ENCODE results near the gene NELL2. TPM values are rescaled to one million over a fixed set of nuclear protein-coding genes. Genes with fewer than 3 reads are reported as not detected.

Gene NELL2
- polyA plus RNA-seq, 2 of the 4 experiments (the other 2 are of a cell fraction): 0.16 TPM; not detected in 1

DNA sequence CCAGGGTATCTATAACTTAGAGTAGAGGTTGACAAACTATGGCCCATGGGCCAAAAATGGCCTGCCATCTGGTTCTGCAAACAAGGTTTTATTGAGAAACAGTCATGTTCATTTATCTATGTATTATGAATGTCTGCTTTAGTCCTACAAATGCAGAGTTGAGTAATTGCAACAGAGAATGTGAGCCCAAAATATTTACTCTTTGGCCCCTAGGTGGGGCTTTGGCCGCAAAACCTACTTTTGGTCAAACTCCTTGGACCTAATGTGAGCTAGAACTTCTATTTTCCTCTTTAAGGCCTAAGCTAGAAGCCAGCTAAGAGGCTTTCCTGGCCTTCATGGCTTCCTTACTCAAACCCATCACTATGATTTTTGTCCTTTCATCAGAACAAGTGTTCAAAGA is 379.1 kb downstream of the NELL2 start:
- Histone ChIP-seq H3K27ac (no peak overlapping the region), H3K4me3 (no peak overlapping the region), H3K4me1 (no peaks in the 10 kb centered on the region), H3K9me3 (no peaks in the 10 kb centered on the region), H3K4me2 (no peak overlapping the region)
- 6% methylated on average over 1 of the region's 1 CpG for WGBS (ENCODE audit: missing lambda C conversion rate)
- FAIRE-seq (no peak), DNase-seq (ENCODE audit: low read depth in 1 of 2, low spot score in 1 of 2) (no peak), ATAC-seq (no peak)
- POLR2A ChIA-PET: no interaction called here
- TF ChIP-seq, protein P1, sequence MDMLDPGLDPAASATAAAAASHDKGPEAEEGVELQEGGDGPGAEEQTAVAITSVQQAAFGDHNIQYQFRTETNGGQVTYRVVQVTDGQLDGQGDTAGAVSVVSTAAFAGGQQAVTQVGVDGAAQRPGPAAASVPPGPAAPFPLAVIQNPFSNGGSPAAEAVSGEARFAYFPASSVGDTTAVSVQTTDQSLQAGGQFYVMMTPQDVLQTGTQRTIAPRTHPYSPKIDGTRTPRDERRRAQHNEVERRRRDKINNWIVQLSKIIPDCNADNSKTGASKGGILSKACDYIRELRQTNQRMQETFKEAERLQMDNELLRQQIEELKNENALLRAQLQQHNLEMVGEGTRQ (IDR thresholded peaks at IDR 0.05): no peak
- TF ChIP-seq HOXA7 (CRISPR knock-in tag; IDR thresholded peaks at IDR 0.05): no peak
- CTCF ChIA-PET: interaction anchor here (1.3 kb wide), 1 partner anchor 17 kb away, joined by 3 read pairs; no protein-coding TSS in a partner anchor

DNA sequence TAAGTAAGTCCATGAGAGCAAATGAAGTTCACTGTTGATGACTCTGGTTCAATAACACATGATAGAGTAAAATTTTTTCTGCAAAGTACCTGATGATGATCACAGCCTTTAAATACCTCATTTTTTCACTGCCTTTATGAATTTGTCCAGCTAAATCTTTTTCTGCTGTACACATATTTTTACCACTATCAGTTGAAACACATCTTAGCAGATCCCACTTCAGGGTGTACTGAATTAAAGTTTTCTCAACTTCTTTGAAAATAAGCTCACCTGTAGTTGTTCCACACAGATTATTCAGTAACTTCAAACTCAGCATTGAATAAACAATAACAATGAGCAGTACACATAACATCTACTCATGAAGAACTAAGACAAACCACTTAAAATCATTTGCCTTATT is 385.9 kb downstream of the NELL2 start:
- ChIA-PET CTCF (no interaction called here), POLR2A (no interaction called here)
- FAIRE-seq: no peak
- no peak for ATAC-seq
- H3K4me1 ChIP-seq: no peaks in the 10 kb centered on the region
- no peak for TF ChIP-seq TP53 (CRISPR knock-in tag; IDR thresholded peaks at IDR 0.05)
- TF ChIP-seq, protein P2, sequence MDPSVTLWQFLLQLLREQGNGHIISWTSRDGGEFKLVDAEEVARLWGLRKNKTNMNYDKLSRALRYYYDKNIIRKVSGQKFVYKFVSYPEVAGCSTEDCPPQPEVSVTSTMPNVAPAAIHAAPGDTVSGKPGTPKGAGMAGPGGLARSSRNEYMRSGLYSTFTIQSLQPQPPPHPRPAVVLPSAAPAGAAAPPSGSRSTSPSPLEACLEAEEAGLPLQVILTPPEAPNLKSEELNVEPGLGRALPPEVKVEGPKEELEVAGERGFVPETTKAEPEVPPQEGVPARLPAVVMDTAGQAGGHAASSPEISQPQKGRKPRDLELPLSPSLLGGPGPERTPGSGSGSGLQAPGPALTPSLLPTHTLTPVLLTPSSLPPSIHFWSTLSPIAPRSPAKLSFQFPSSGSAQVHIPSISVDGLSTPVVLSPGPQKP (IDR thresholded peaks at IDR 0.05; ENCODE audit: low read depth, low read length): no peak
- no peak for TF ChIP-seq RNF2 (IDR thresholded peaks at IDR 0.05; ENCODE audit: borderline replicate concordance, low read depth)
- TF ChIP-seq, protein P3, sequence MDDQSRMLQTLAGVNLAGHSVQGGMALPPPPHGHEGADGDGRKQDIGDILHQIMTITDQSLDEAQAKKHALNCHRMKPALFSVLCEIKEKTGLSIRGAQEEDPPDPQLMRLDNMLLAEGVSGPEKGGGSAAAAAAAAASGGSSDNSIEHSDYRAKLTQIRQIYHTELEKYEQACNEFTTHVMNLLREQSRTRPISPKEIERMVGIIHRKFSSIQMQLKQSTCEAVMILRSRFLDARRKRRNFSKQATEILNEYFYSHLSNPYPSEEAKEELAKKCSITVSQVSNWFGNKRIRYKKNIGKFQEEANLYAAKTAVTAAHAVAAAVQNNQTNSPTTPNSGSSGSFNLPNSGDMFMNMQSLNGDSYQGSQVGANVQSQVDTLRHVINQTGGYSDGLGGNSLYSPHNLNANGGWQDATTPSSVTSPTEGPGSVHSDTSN (IDR thresholded peaks at IDR 0.05): no peak
- no peak for TF ChIP-seq HEYL (CRISPR knock-in tag; IDR thresholded peaks at IDR 0.05)
- TF ChIP-seq KDM5A (IDR thresholded peaks at IDR 0.05): no peak
- TF ChIP-seq HOXB13 (CRISPR knock-in tag; IDR thresholded peaks at IDR 0.05; ENCODE audit: low read depth): no peak
- TF ChIP-seq PHF8 (IDR thresholded peaks at IDR 0.05; ENCODE audit: borderline replicate concordance, low read depth): no peak
- no peak for TF ChIP-seq GATA3 (IDR thresholded peaks at IDR 0.05; ENCODE audit: borderline replicate concordance)
- TF ChIP-seq BHLHE40 (IDR thresholded peaks at IDR 0.05; ENCODE audit: low read depth, low read length): no peak
- TF ChIP-seq, protein P4, sequence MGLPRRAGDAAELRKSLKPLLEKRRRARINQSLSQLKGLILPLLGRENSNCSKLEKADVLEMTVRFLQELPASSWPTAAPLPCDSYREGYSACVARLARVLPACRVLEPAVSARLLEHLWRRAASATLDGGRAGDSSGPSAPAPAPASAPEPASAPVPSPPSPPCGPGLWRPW (IDR thresholded peaks at IDR 0.05): no peak
- TF ChIP-seq ESRRA (IDR thresholded peaks at IDR 0.05; ENCODE audit: borderline replicate concordance, low read length): no peak
- no peak for TF ChIP-seq ZC3H11A (IDR thresholded peaks at IDR 0.05)
- no peak for TF ChIP-seq NPAS2 (CRISPR knock-in tag; IDR thresholded peaks at IDR 0.05; ENCODE audit: borderline replicate concordance)
- DNase-seq (ENCODE audit: low read depth in 1 of 2, low spot score in 1 of 2): no peak
- H3K9me3 ChIP-seq: no peaks in the 10 kb centered on the region
- H3K4me3 ChIP-seq: no peak overlapping the region
- no peak overlapping the region for H3K27ac ChIP-seq
- H3K4me2 ChIP-seq: no peak overlapping the region

DNA sequence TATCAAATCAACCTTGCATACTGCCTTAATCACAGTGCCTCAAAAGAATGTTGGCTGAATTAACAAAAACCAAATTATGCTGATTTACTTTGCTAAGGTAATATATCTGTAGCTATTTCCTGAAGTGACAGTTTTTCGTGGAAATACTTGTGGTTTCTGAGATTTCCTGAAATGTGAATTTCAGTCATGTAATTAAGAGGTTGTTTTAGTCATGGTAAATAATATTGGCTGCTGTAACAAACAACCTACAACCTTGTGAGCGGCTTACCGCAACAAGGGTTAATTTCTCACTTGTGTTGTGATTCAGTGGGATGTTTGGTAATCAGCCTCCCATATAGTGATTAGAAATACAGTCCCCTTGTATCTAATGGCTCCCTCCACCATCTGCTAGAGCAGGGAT is 387.9 kb downstream of the NELL2 start:
- POLR2A ChIA-PET: no interaction called here
- TF ChIP-seq BHLHE40 (IDR thresholded peaks at IDR 0.05; ENCODE audit: low read depth, low read length) (no peak), JUNB (IDR thresholded peaks at IDR 0.05) (no peak), POLR2A (IDR thresholded peaks at IDR 0.05; ENCODE audit: low read length) (no peak), POLR2AphosphoS2 (conservative IDR thresholded peaks at IDR 0.05; ENCODE audit: low read length) (no peak), CBX2 (IDR thresholded peaks at IDR 0.05; ENCODE audit: borderline replicate concordance, low read depth) (no peak), HOXA7 (CRISPR knock-in tag; IDR thresholded peaks at IDR 0.05) (no peak), JUN (IDR thresholded peaks at IDR 0.05) (no peak), HOXB13 (CRISPR knock-in tag; IDR thresholded peaks at IDR 0.05; ENCODE audit: low read depth) (no peak), TP53 (CRISPR knock-in tag; IDR thresholded peaks at IDR 0.05) (no peak), CEBPB (IDR thresholded peaks at IDR 0.05) (no peak), EP300 (IDR thresholded peaks at IDR 0.05) (no peak), HEYL (CRISPR knock-in tag; IDR thresholded peaks at IDR 0.05) (no peak), FOSB (CRISPR knock-in tag; IDR thresholded peaks at IDR 0.05) (no peak), HOXB5 (CRISPR knock-in tag; IDR thresholded peaks at IDR 0.05) (no peak), SMC3 (IDR thresholded peaks at IDR 0.05) (no peak), TFCP2L1 (CRISPR knock-in tag; IDR thresholded peaks at IDR 0.05) (no peak)
- TF ChIP-seq, protein P5, sequence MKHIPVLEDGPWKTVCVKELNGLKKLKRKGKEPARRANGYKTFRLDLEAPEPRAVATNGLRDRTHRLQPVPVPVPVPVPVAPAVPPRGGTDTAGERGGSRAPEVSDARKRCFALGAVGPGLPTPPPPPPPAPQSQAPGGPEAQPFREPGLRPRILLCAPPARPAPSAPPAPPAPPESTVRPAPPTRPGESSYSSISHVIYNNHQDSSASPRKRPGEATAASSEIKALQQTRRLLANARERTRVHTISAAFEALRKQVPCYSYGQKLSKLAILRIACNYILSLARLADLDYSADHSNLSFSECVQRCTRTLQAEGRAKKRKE (CRISPR knock-in tag; IDR thresholded peaks at IDR 0.05; ENCODE audit: low read depth): no peak
- TF ChIP-seq, protein P3 (IDR thresholded peaks at IDR 0.05): no peak
- TF ChIP-seq, protein P1 (IDR thresholded peaks at IDR 0.05): no peak
- H3K9me3 ChIP-seq: 0 out of 3 replicates have a peak, but pooled peaks cover 4% of the 10 kb centered on the region
- H3K4me2 ChIP-seq: no peak overlapping the region
- H3K4me3 ChIP-seq: no peak overlapping the region
- no peaks in the 10 kb centered on the region for H3K4me1 ChIP-seq
- no peak overlapping the region for H3K27ac ChIP-seq
- WGBS (ENCODE audit: missing lambda C conversion rate): 58% methylated on average over 3 of the region's 3 CpGs
- FAIRE-seq (no peak), ATAC-seq (no peak), DNase-seq (ENCODE audit: low read depth in 1 of 2, low spot score in 1 of 2) (no peak)
- CTCF ChIA-PET: no interaction called here

Measured in A549 (cell line).